Activated CD4-positive, alpha-beta memory T cell treated with anti-CD3 and anti-CD28 coated beads for 36 hours (primary cell): ENCODE measurements around the gene SGCA. TPM values are rescaled to one million over a fixed set of nuclear protein-coding genes. Genes with fewer than 3 reads are reported as not detected.

Experiments
- CTCF ChIA-PET: fragments of 350-600 bp; sonication (Branson Sonifier 250); formaldehyde crosslinking; loops from one replicate; lab custom pipeline; 2021; ENCODE audit warnings: antibody characterized with exemption, inconsistent platforms; lab: Charles Lee
- POLR2A ChIA-PET: fragments of 350-600 bp; sonication (Branson Sonifier 250); formaldehyde crosslinking; loops from one replicate; lab custom pipeline; 2021; ENCODE audit warnings: antibody characterized with exemption; lab: Charles Lee
- DNase-seq: peaks from one replicate; pipeline ENCODE4 v3.0.0-alpha.2; 2020
- H3K27ac Mint-ChIP-seq: one replicate; pipeline ENCODE4 v1.8.0; 2021; ENCODE audit warnings: mixed read lengths
- H3K27me3 Mint-ChIP-seq: one replicate; pipeline ENCODE4 v1.8.0; 2021; ENCODE audit warnings: mixed read lengths
- H3K36me3 Mint-ChIP-seq: one replicate; pipeline ENCODE4 v1.8.0; 2021; ENCODE audit warnings: mixed read lengths
- H3K4me1 Mint-ChIP-seq: one replicate; pipeline ENCODE4 v1.8.0; 2021; ENCODE audit warnings: low read depth, mixed read lengths
- H3K4me3 Mint-ChIP-seq: one replicate; pipeline ENCODE4 v1.8.0; 2021; ENCODE audit warnings: mild to moderate bottlenecking, mixed read lengths
- H3K9me3 Mint-ChIP-seq: one replicate; pipeline ENCODE4 v1.8.0; 2021; ENCODE audit warnings: mixed read lengths
- intact Hi-C: fragments of 100-400 bp; cut with micrococcal nuclease; formaldehyde crosslinking; loops from one replicate; pipeline ENCODE4 v1.15.1; 2023
- total RNA-seq, 2 experiments: library from RNA; stranded (reverse); gene quantifications; one replicate each; pipeline ENCODE4 v1.2.3, GENCODE V29; 2021

Gene SGCA
- total RNA-seq, 2 experiments from 2014 or later, result 0.59 TPM; not detected in 1

- H3K27me3 Mint-ChIP-seq, result no peaks in the 10 kb centered on the region
- peak overlapping the region; percentile 97 for H3K27ac Mint-ChIP-seq
- intact Hi-C loops, result loop anchor here (1.0 to 2.0 kb wide), 3 partner anchors 10 to 20 kb away; partner anchors contain the start of gene SAMD14
- ChIA-PET POLR2A (interaction anchor here (1.4 to 2.1 kb wide), 4 partner anchors 10 to 20 kb away, joined by 4 to 19 read pairs (median 8); no protein-coding TSS in a partner anchor), CTCF (interaction anchor here (0.7 to 6.2 kb wide), 14 partner anchors 10 to 430 kb away, joined by 3 to 82 read pairs (median 6); partner anchors contain the start of genes ITGA3 and PDK2)
- peaks cover 21% of the 10 kb centered on the region for H3K36me3 Mint-ChIP-seq
- peak; percentile 94 for DNase-seq
- H3K4me3 Mint-ChIP-seq, result peak overlapping the region; percentile 87
- H3K4me1 Mint-ChIP-seq, result peaks cover 38% of the 10 kb centered on the region
- no peaks in the 10 kb centered on the region for H3K9me3 Mint-ChIP-seq
Observed at GRCh38 chr17:50151041-50151936, 14.5 kb upstream of the SGCA start.

- Mint-ChIP-seq H3K27me3 (no peaks in the 10 kb centered on the region), H3K36me3 (peaks cover 15% of the 10 kb centered on the region), H3K4me1 (peaks cover 31% of the 10 kb centered on the region), H3K4me3 (peak overlapping the region; percentile 87), H3K9me3 (no peaks in the 10 kb centered on the region), H3K27ac (peak overlapping the region; percentile 97)
- ChIA-PET POLR2A (interaction anchor here (0.6 to 2.1 kb wide), 4 partner anchors 9 to 21 kb away, joined by 3 to 19 read pairs (median 5); no protein-coding TSS in a partner anchor), CTCF (interaction anchor here (0.6 to 6.2 kb wide), 13 partner anchors 9 to 335 kb away, joined by 3 to 82 read pairs (median 6); partner anchors contain the start of gene PDK2)
- DNase-seq, result peak; percentile 72
- intact Hi-C loops, result loop anchor here (1.0 to 2.0 kb wide), 3 partner anchors 9 to 21 kb away; partner anchors contain the start of gene SAMD14
Observed at GRCh38 chr17:50151937-50152547, 13.8 kb upstream of the SGCA start.

DNA sequence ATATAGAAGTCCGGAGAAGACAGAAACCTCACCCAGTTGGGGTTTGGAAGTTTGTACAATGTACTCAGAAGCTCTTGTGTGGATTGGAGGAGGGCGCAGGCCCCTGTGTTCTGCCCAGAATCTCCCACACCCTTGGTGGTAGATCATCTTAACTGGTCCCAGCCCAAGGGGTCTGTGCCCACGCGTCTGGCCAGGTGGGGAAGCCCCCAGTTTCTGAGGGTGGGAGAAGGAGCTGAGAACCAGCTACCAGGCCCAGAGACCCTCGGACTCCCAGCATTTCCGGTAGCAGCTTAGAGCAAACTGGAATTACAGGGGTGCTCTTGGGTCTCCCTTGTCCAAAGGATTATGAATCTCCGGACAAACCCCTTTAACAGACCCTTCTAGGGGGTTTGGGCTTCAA is 13.1 kb upstream of the SGCA start:
- Mint-ChIP-seq H3K27me3 (no peaks in the 10 kb centered on the region), H3K9me3 (no peaks in the 10 kb centered on the region), H3K36me3 (peaks cover 9% of the 10 kb centered on the region), H3K4me3 (peak overlapping the region; percentile 87), H3K27ac (peak overlapping the region; percentile 97), H3K4me1 (peaks cover 26% of the 10 kb centered on the region)
- POLR2A ChIA-PET, result interaction anchor here (0.6 to 2.1 kb wide), 4 partner anchors 9 to 21 kb away, joined by 3 to 19 read pairs (median 5); no protein-coding TSS in a partner anchor
- CTCF ChIA-PET, result interaction anchor here (0.6 to 6.2 kb wide), 12 partner anchors 9 to 334 kb away, joined by 3 to 82 read pairs (median 6); partner anchors contain the start of gene PDK2
- intact Hi-C loops, result no loop called here
- DNase-seq, result no peak

GRCh38 chr17:50153650-50154575 is 11.9 kb upstream of the SGCA start:
- no peak overlapping the region for H3K4me3 Mint-ChIP-seq
- intact Hi-C loops, result no loop called here
- H3K36me3 Mint-ChIP-seq, result peaks cover 2% of the 10 kb centered on the region
- CTCF ChIA-PET, result interaction anchor here (1.1 to 5.1 kb wide), 4 partner anchors 10 to 36 kb away, joined by 3 to 29 read pairs (median 4); no protein-coding TSS in a partner anchor
- no peaks in the 10 kb centered on the region for H3K9me3 Mint-ChIP-seq
- POLR2A ChIA-PET, result no interaction called here
- peak overlapping the region; percentile 45 for H3K27ac Mint-ChIP-seq
- H3K27me3 Mint-ChIP-seq, result no peaks in the 10 kb centered on the region
- no peak for DNase-seq
- H3K4me1 Mint-ChIP-seq, result peaks cover 32% of the 10 kb centered on the region

- Mint-ChIP-seq H3K27me3 (no peaks in the 10 kb centered on the region), H3K9me3 (no peaks in the 10 kb centered on the region), H3K4me3 (no peak overlapping the region), H3K36me3 (peaks cover 2% of the 10 kb centered on the region), H3K27ac (peak overlapping the region; percentile 45), H3K4me1 (peaks cover 32% of the 10 kb centered on the region)
- DNase-seq, result no peak
- CTCF ChIA-PET, result interaction anchor here (1.1 to 5.1 kb wide), 5 partner anchors 9 to 60 kb away, joined by 3 to 29 read pairs (median 5); partner anchors contain the start of gene PDK2
- POLR2A ChIA-PET, result no interaction called here
- intact Hi-C loops, result no loop called here
Observed at GRCh38 chr17:50154604-50155003, 11.2 kb upstream of the SGCA start.

DNA sequence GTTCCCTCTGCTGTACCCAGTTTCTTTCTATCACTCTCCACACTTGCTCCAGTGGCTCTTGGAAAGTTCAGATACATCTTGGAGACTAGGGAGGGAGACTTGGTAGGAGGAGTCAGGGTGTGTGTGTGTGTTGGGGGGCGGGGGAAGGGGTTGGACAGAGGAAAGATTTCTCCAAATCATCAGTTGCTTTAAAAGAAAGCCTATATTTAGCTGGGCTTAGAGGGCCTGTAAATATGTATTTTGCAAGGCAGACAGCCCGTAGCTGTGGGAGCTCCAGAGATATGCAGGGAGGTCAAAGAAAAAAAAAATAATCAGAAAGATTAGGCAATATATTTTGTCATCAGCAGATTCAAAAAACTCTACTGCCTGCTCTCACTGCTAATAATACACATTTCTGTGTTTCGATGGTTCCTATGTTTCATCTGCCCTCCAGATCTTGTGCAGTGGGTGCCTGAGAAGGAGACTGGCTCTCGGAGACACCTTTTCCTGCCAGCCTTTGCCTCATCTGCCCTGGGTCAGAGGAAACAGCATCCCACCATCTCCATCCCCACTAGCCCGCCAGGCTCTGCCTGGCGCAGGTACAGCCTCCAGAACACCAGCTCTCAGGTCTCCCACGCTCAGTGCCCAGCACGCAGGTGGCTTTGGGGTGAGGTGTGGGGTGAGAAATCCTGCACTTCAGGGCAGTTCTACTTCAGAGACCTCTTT is 10.5 kb upstream of the SGCA start:
- Mint-ChIP-seq H3K36me3 (peaks cover 2% of the 10 kb centered on the region), H3K9me3 (no peaks in the 10 kb centered on the region), H3K4me3 (no peak overlapping the region), H3K27ac (peak overlapping the region; percentile 45), H3K27me3 (no peaks in the 10 kb centered on the region), H3K4me1 (peaks cover 32% of the 10 kb centered on the region)
- DNase-seq, result no peak
- intact Hi-C loops, result no loop called here
- ChIA-PET POLR2A (no interaction called here), CTCF (interaction anchor here (1.1 to 5.1 kb wide), 5 partner anchors 8 to 61 kb away, joined by 3 to 29 read pairs (median 5); partner anchors contain the start of gene PDK2)

GRCh38 chr17:50157891-50158290 is 7.9 kb upstream of the SGCA start:
- ChIA-PET CTCF (interaction anchor here (0.8 to 2.6 kb wide), 7 partner anchors 9 to 64 kb away, joined by 3 to 9 read pairs (median 5); no protein-coding TSS in a partner anchor), POLR2A (no interaction called here)
- no peaks in the 10 kb centered on the region for H3K27me3 Mint-ChIP-seq
- no peaks in the 10 kb centered on the region for H3K36me3 Mint-ChIP-seq
- DNase-seq, result no peak
- H3K4me1 Mint-ChIP-seq, result peaks cover 41% of the 10 kb centered on the region
- no peak overlapping the region for H3K27ac Mint-ChIP-seq
- intact Hi-C loops, result no loop called here
- no peaks in the 10 kb centered on the region for H3K9me3 Mint-ChIP-seq
- no peak overlapping the region for H3K4me3 Mint-ChIP-seq

- H3K36me3 Mint-ChIP-seq, result no peaks in the 10 kb centered on the region
- intact Hi-C loops, result loop anchor here (1.0 to 2.0 kb wide), 5 partner anchors 10 to 67 kb away; no protein-coding TSS in a partner anchor
Observed at GRCh38 chr17:50161023-50161910, 4.5 kb upstream of the SGCA start.

GRCh38 chr17:50161911-50162288 is 3.9 kb upstream of the SGCA start:
- CTCF ChIA-PET, result interaction anchor here (0.6 to 2.8 kb wide), 27 partner anchors 8 to 235 kb away, joined by 3 to 82 read pairs (median 5); partner anchors contain the start of genes LRRC59, PDK2, PPP1R9B and SAMD14
- Mint-ChIP-seq H3K4me3 (peak overlapping the region; percentile 79), H3K27me3 (no peaks in the 10 kb centered on the region), H3K4me1 (peaks cover 33% of the 10 kb centered on the region), H3K9me3 (no peaks in the 10 kb centered on the region), H3K36me3 (no peaks in the 10 kb centered on the region), H3K27ac (peak overlapping the region; percentile 91)
- intact Hi-C loops, result loop anchor here (1.0 to 2.0 kb wide), 5 partner anchors 11 to 68 kb away; no protein-coding TSS in a partner anchor
- DNase-seq, result no peak
- POLR2A ChIA-PET, result interaction anchor here (0.8 to 2.8 kb wide), 4 partner anchors 10 to 30 kb away, joined by 3 to 19 read pairs (median 4); no protein-coding TSS in a partner anchor

More at GRCh38 chr17:50161023-50161910, 4.5 kb upstream of the SGCA start:
- Mint-ChIP-seq H3K9me3 (no peaks in the 10 kb centered on the region), H3K27ac (peak overlapping the region; percentile 91), H3K4me1 (peaks cover 33% of the 10 kb centered on the region), H3K27me3 (no peaks in the 10 kb centered on the region), H3K4me3 (peak overlapping the region; percentile 79)
- POLR2A ChIA-PET, result interaction anchor here (0.8 to 2.8 kb wide), 6 partner anchors 9 to 171 kb away, joined by 3 to 19 read pairs (median 3); no protein-coding TSS in a partner anchor
- CTCF ChIA-PET, result interaction anchor here (0.6 to 2.8 kb wide), 29 partner anchors 9 to 236 kb away, joined by 3 to 82 read pairs (median 5); partner anchors contain the start of genes LRRC59, PDK2, PPP1R9B and SAMD14
- peak; percentile 98 for DNase-seq
